GM12801 (cell line): ENCODE results near the gene ANGPTL2.

Experiments used
- CTCF ChIP-seq: IDR thresholded peaks from one replicate; pipeline ENCODE4 v1.5.1; 2011; ENCODE audit warnings: control low read depth; ENCODE audit not compliant: insufficient read length; ENCODE audit errors: extremely low read depth

Gene ANGPTL2

GRCh38 chr9:127050152-127050551 is 72.3 kb downstream of the ANGPTL2 start:
- no peak for TF ChIP-seq CTCF

- no peak for TF ChIP-seq CTCF
These were observed 72.9 kb downstream of the ANGPTL2 start for GRCh38 chr9:127049581-127049980.

GRCh38 chr9:127049044-127049443 is 73.4 kb downstream of the ANGPTL2 start:
- no peak for TF ChIP-seq CTCF

GRCh38 chr9:127047971-127048370 is 74.5 kb downstream of the ANGPTL2 start:
- no peak for TF ChIP-seq CTCF

- TF ChIP-seq CTCF = no peak
These were observed 77.3 kb downstream of the ANGPTL2 start for GRCh38 chr9:127045148-127045547.

GRCh38 chr9:127039492-127039891 is 82.9 kb downstream of the ANGPTL2 start:
- no peak for TF ChIP-seq CTCF

- TF ChIP-seq CTCF = no peak
These were observed 83.9 kb downstream of the ANGPTL2 start for GRCh38 chr9:127038531-127038930.
